GM12891 (cell line): ENCODE data around the gene DAPP1.
"Not testable (repeated sequence)": the region's sequence is repeated elsewhere in the genome, so short reads cannot be mapped to it uniquely, and the experiment has no call there.

Experiments
- POLR2A ChIP-seq: IDR thresholded peaks from 2 replicates; pipeline ENCODE4 v1.6.1; 2011; ENCODE audit warnings: low read depth, low read length, control low read depth
- POLR2AphosphoS5 ChIP-seq: IDR thresholded peaks from 2 replicates; pipeline ENCODE4 v1.6.1; 2011; ENCODE audit warnings: low read depth, low read length, control low read depth
- TAF1 ChIP-seq: IDR thresholded peaks from 2 replicates; pipeline ENCODE4 v1.6.1; 2011; ENCODE audit warnings: low read depth, low read length, control low read depth

DNA sequence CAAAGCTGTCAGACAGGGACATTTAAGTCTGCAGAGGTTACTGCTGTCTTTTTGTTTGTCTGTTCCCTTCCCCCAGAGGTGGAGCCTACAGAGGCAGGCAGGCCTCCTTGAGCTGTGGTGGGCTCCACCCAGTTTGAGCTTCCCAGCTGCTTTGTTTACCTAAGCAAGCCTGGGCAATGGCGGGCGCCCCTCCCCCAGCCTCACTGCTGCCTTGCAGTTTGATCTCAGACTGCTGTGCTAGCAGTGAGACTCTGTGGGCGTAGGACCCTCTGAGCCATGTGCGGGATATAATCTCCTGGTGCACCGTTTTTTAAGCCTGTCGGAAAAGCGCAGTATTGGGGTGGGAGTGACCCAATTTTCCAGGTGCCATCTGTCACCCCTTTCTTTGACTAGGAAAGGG is 45.8 kb upstream of the DAPP1 start:
- TF ChIP-seq POLR2A, POLR2AphosphoS5, TAF1: not testable (repeated sequence)
